Measurements from ENCODE around the gene MYH6.
"Not testable (repeated sequence)": the region's sequence is repeated elsewhere in the genome, so short reads cannot be mapped to it uniquely, and the experiment has no call there.

Gene MYH6

GRCh38 chr14:23389871-23390270 is 18.2 kb downstream of the MYH6 start:
- DNase-seq: not testable (repeated sequence)

GRCh38 chr14:23389396-23389795 is 18.7 kb downstream of the MYH6 start:
- no peak for DNase-seq

- DNase-seq: no peak
These were observed 19.1 kb downstream of the MYH6 start for GRCh38 chr14:23388996-23389395.

- DNase-seq: no peak
These were observed 19.9 kb downstream of the MYH6 start for GRCh38 chr14:23387916-23388882.

GRCh38 chr14:23386999-23387398 is 21.1 kb downstream of the MYH6 start:
- DNase-seq: no peak

GRCh38 chr14:23386266-23386657 is 21.8 kb downstream of the MYH6 start:
- DNase-seq: not testable (repeated sequence)

- no peak for DNase-seq
These were observed 22.3 kb downstream of the MYH6 start for GRCh38 chr14:23385642-23386265.

GRCh38 chr14:23385244-23385641 is 22.8 kb downstream of the MYH6 start:
- DNase-seq: no peak

GRCh38 chr14:23384364-23385080 is 23.6 kb downstream of the MYH6 start:
- no peak for DNase-seq

GRCh38 chr14:23382731-23383440 is 25.2 kb downstream of the MYH6 start:
- DNase-seq: no peak

- no peak for DNase-seq
These were observed 25.8 kb downstream of the MYH6 start for GRCh38 chr14:23382276-23382675.

GRCh38 chr14:23381871-23382270 is 26.2 kb downstream of the MYH6 start:
- no peak for DNase-seq

- DNase-seq: no peak
These were observed 27.1 kb downstream of the MYH6 start for GRCh38 chr14:23380976-23381375.

- no peak for DNase-seq
These were observed 27.7 kb downstream of the MYH6 start for GRCh38 chr14:23380197-23380914.

- no peak for DNase-seq
These were observed 28.5 kb downstream of the MYH6 start for GRCh38 chr14:23379366-23380196.

- no peak for DNase-seq
These were observed 29.4 kb downstream of the MYH6 start for GRCh38 chr14:23378612-23379220.

GRCh38 chr14:23377573-23378563 is 30.2 kb downstream of the MYH6 start:
- no peak for DNase-seq

- DNase-seq: no peak
These were observed 30.9 kb downstream of the MYH6 start for GRCh38 chr14:23377198-23377550.

GRCh38 chr14:23376482-23377197 is 31.4 kb downstream of the MYH6 start, which contains the start of gene CMTM5:
Gene CMTM5, plus strand, starts transcription at chr14:23377046. Its CDS starts 206 bp downstream, at chr14:23377252.
- no peak for DNase-seq
